ENCODE results near the gene SYNGR4.
A peak's percentile ranks its signal among the peaks of the same experiment; 100 is the strongest.
"Not testable (repeated sequence)": the region's sequence is repeated elsewhere in the genome, so short reads cannot be mapped to it uniquely, and the experiment has no call there.

SYNGR4 gene, protein sequence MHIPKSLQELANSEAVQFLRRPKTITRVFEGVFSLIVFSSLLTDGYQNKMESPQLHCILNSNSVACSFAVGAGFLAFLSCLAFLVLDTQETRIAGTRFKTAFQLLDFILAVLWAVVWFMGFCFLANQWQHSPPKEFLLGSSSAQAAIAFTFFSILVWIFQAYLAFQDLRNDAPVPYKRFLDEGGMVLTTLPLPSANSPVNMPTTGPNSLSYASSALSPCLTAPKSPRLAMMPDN

DNA sequence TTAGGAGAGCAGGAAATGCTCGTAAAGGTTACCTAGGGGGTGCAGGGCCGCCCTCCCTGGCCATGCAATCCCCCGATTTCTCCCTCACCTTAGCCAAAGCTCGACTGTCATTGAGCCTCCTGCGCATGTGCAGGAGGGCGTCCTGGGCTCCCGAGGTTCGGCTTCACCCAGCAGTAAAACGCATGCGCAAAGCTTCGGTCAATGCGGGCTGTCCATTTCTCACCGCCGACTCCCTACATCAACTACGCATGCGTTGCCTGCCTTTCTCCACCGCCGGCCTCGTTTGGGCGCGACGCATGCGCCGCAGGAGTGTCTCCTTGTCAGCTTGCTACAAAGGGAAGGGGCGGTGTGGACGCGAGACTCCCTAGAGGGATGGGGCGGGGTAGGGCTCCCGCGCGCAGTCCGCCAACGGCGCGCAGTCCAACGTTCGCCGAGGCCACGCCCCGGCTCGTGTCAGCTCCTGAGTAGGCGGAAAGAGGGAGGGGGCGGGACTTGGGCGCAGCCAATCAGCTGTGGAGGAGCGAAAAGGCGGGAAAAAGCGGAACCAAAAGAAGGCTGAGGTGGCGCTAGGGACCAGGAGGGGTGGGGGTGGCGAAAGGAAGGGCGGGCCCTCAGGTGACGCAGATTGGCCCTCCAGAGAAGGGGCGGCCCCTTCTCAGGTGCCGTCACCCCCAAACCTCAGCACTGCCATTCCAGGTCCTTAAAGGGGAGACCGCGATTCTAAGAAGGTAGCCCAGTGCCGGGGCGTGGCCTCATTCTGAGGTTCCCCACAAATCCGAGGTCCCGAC, at the start of gene SYNGR4, which contains the start of gene TMEM143:
SYNGR4 (plus strand) TSS at position 558 of the 788 bp plus-strand sequence. CDS start 1,476 bp downstream, outside the sequence.
TMEM143 (minus strand) TSS at position 131 of the 788 bp plus-strand sequence; CDS start at position 111, 20 bp downstream.
- H3K4me3 ChIP-seq (ENCODE audit: low read length) = peak within 1 kb of the TSS; percentile 88
- TF ChIP-seq, protein P1, sequence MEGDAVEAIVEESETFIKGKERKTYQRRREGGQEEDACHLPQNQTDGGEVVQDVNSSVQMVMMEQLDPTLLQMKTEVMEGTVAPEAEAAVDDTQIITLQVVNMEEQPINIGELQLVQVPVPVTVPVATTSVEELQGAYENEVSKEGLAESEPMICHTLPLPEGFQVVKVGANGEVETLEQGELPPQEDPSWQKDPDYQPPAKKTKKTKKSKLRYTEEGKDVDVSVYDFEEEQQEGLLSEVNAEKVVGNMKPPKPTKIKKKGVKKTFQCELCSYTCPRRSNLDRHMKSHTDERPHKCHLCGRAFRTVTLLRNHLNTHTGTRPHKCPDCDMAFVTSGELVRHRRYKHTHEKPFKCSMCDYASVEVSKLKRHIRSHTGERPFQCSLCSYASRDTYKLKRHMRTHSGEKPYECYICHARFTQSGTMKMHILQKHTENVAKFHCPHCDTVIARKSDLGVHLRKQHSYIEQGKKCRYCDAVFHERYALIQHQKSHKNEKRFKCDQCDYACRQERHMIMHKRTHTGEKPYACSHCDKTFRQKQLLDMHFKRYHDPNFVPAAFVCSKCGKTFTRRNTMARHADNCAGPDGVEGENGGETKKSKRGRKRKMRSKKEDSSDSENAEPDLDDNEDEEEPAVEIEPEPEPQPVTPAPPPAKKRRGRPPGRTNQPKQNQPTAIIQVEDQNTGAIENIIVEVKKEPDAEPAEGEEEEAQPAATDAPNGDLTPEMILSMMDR (conservative IDR thresholded peaks at IDR 0.05; ENCODE audit: low read length) = no peak
- DNase-seq (ENCODE audit: low read depth) = peak; percentile 99

DNA sequence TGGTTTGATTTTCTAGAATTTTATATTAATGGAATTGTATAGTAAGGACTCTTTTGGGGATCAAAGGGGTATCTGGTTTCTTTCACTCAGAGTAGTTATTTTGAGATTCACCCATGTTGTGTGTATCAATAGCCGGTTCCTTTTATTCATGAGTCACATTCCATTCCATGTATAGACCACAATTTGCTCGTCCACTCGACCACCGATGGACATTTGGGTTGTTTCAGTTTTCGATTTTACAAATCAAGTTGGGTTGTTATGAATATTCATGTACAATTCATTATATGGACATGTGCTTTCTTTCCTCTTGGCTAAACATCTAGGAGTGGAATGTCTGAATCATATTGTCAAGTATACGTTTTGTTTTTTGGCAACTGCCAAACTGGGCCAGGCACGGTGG, 48.5 kb upstream of the SYNGR4 start:
- DNase-seq (ENCODE audit: low read depth) = no peak
- H3K4me3 ChIP-seq (ENCODE audit: low read length) = no peak overlapping the region
- TF ChIP-seq, protein P1 (conservative IDR thresholded peaks at IDR 0.05; ENCODE audit: low read length) = no peak

DNA sequence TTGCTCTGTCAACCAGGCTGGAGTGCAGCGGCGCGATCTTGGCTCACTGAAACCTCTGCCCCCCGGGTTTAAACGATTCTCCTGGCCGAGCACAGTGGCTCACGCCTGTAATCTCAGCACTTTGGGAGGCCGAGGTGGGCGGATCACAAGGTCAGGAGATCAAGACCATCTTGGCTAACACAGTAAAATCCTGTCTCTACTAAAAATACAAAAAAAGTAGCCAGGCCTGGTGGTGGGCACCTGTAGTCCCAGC, 46.5 kb upstream of the SYNGR4 start:
- H3K4me3 ChIP-seq (ENCODE audit: low read length); DNase-seq (ENCODE audit: low read depth): not testable (repeated sequence)

DNA sequence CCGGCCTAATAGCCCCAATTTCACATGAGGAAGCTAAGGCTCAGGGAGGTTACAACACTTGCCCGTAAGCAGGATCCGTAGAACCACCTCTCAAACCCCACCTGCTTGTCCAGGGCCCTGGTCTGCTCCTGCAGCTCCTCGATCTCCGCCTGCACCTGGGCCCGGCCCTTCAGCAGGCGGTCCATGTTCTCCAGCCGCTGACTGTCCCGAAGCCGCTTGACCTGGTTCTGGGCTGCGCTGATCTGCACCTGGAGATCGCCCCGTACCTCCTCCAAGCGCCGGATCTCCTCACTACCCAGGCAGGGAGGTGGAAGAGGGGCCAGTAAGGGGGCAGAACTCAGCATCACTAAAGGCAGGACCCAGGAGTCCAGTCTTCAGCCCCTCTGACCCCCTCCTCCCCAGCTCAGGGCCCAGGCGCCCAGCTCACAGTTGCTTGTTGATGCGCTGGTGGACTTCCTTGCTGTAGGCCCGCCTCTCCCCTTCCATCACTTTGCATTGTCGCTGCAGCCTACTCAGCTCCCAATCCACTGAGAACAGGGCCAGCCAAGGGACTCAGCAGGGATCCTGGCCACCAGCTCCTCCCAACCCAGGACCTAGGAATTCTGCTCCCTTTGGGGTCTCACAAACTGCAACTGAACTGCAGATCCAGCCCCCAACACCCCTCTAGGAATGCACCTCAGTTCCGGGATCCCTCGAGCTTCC, 45.7 kb upstream of the SYNGR4 start:
- no peak for DNase-seq (ENCODE audit: low read depth)
- TF ChIP-seq, protein P1 (conservative IDR thresholded peaks at IDR 0.05; ENCODE audit: low read length) = no peak
- no peak overlapping the region for H3K4me3 ChIP-seq (ENCODE audit: low read length)

DNA sequence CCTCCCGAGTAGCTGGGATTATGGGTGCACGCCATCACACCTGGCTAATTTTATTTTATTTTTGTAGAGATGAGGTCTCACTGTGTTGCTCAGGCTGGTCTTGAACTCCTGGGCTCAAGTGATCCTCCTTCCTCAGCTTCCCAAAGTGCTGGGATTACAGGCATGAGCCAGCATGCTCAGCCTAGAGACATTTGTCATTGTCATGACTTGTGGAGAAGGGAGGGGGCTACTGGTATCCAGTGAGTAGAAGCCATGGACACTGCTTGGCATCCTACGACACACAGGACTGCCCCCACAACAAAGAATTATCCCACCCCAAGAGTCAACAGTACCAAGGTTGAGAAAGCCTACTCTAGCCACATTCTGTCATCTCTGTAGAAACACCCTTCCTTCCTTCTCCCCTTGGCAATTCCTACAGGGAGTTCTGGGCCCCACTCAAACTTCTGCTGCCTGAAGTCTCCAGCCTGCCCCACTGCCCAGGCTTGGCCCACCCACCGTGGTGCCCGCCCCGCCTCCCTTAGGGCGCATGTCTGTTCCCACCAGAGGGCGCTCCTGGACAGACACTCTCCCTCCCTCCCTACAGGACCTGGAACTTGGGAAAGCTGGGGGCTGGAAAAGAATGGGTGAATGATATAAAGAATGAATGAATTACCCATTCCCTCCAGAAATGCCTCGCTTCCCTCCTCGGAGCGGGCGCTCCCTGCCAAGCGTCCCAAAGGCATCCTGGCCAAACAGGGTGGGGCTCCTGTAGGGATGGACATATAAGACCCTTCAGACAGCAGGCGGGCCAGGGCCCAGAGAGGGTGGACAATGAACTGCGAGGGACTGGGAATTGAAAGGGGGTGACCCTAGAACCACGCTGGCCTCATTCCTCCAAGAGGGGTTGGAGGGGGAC, 44.3 kb upstream of the SYNGR4 start:
- no peak overlapping the region for H3K4me3 ChIP-seq (ENCODE audit: low read length)
- TF ChIP-seq, protein P1 (conservative IDR thresholded peaks at IDR 0.05; ENCODE audit: low read length) = peak; percentile 83
- peak; percentile 72 for DNase-seq (ENCODE audit: low read depth)

DNA sequence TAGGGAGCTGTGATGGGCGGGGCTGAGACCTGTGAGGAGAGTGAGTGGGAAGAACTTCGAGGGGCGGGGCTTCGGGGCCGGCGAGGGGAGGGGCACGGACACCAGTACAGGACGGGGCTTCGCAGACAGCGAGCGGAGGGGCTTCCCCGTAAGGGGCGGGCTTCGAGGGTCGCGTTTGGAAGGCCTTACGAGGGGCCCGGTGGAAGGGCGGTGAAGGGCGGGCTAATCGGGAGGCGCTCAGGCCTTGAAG, 42.9 kb upstream of the SYNGR4 start:
- TF ChIP-seq, protein P1 (conservative IDR thresholded peaks at IDR 0.05; ENCODE audit: low read length) = no peak
- H3K4me3 ChIP-seq (ENCODE audit: low read length) = peak overlapping the region; percentile 65
- DNase-seq (ENCODE audit: low read depth) = peak; percentile 83

All from AG10803 (cell line).